Neural cell (in vitro differentiated cells): ENCODE results near the gene KMT2D. TPM values are rescaled to one million over a fixed set of nuclear protein-coding genes. Genes with fewer than 3 reads are reported as not detected.

Experiments
- H2AFZ ChIP-seq: fragments of 200-600, 300-800 bp; sonication (generic), shearing (Covaris generic); 2 replicates; pipeline ENCODE4 v1.6.0; 2014; ENCODE audit warnings: low read depth, mild to moderate bottlenecking, antibody characterized with exemption, low read length, moderate library complexity
- H3F3A ChIP-seq: fragments of 200-600 bp; shearing (Covaris generic); 2 replicates; pipeline ENCODE4 v1.6.1; 2016; ENCODE audit warnings: mild to moderate bottlenecking, moderate library complexity, mixed read lengths, antibody characterized with exemption, low read length; ENCODE audit not compliant: insufficient read depth, poor library complexity, severe bottlenecking
- H3K27ac ChIP-seq: fragments of 200-600, 300-800 bp; sonication (generic), shearing (Covaris generic); 2 replicates; pipeline ENCODE4 v1.5.1; 2014; ENCODE audit warnings: mild to moderate bottlenecking, low read length, moderate library complexity
- H3K27me3 ChIP-seq: fragments of 300-800, 200-600 bp; sonication (generic), shearing (Covaris generic); 2 replicates; pipeline ENCODE4 v1.6.0; 2014; ENCODE audit warnings: mild to moderate bottlenecking, low read depth, low read length, moderate library complexity; ENCODE audit not compliant: insufficient read depth
- H3K36me3 ChIP-seq: fragments of 300-800, 200-600 bp; sonication (generic), shearing (Covaris generic); 2 replicates; pipeline ENCODE4 v1.5.1; 2014; ENCODE audit warnings: mild to moderate bottlenecking, antibody characterized with exemption, low read length, moderate library complexity; ENCODE audit not compliant: insufficient read depth
- H3K4me2 ChIP-seq: fragments of 300-800, 200-600 bp; sonication (generic), shearing (Covaris generic); 2 replicates; pipeline ENCODE4 v1.6.0; 2014; ENCODE audit warnings: mild to moderate bottlenecking, low read length
- H3K4me3 ChIP-seq: fragments of 300-800, 200-600 bp; sonication (generic), shearing (Covaris generic); 2 replicates; pipeline ENCODE4 v1.5.1; 2014; ENCODE audit warnings: mild to moderate bottlenecking, low read length, moderate library complexity
- H3K79me2 ChIP-seq: fragments of 200-600 bp; shearing (Covaris generic); replicated peaks from 2 replicates; pipeline ENCODE4 v1.6.0; 2014; ENCODE audit warnings: mild to moderate bottlenecking, low read length, moderate library complexity; ENCODE audit not compliant: insufficient read depth
- H3K9ac ChIP-seq: fragments of 300-800, 200-600 bp; sonication (generic), shearing (Covaris generic); 2 replicates; pipeline ENCODE4 v1.6.1; 2016; ENCODE audit warnings: mild to moderate bottlenecking, low read length, mixed read lengths
- H3K9me2 ChIP-seq: fragments of 200-600 bp; shearing (Covaris generic); 2 replicates; pipeline ENCODE4 v1.6.1; 2016; ENCODE audit warnings: mild to moderate bottlenecking, low read length, mixed read lengths; ENCODE audit not compliant: insufficient read depth
- H3K9me3 ChIP-seq: fragments of 200-600, 300-800 bp; sonication (generic), shearing (Covaris generic); 2 replicates; pipeline ENCODE4 v1.6.1; 2016; ENCODE audit warnings: mild to moderate bottlenecking, mixed run types, low read length, moderate library complexity, mixed read lengths
- H4K20me1 ChIP-seq: fragments of 200-600 bp; shearing (Covaris generic); 2 replicates; pipeline ENCODE4 v1.6.1; 2016; ENCODE audit warnings: mild to moderate bottlenecking, mixed run types; ENCODE audit not compliant: insufficient read depth
- EP300 ChIP-seq: fragments of 450-650 bp; conservative IDR thresholded peaks from 2 replicates; pipeline ENCODE4 v1.6.1; 2014; ENCODE audit warnings: antibody characterized with exemption, mild to moderate bottlenecking, moderate library complexity; ENCODE audit not compliant: poor library complexity, severe bottlenecking
- EZH2 ChIP-seq: fragments of 200-600, 300-800 bp; shearing (Covaris generic), sonication (generic); IDR thresholded peaks from 2 replicates; pipeline ENCODE4 v1.6.1; 2014; ENCODE audit warnings: antibody characterized with exemption, low read length, borderline replicate concordance, mild to moderate bottlenecking; ENCODE audit not compliant: insufficient read depth, poor library complexity, severe bottlenecking
- MXI1 ChIP-seq: fragments of 450-650 bp; conservative IDR thresholded peaks from 2 replicates; pipeline ENCODE4 v1.6.1; 2014; ENCODE audit warnings: antibody characterized with exemption, mild to moderate bottlenecking; ENCODE audit not compliant: poor library complexity, severe bottlenecking
- POLR2AphosphoS5 ChIP-seq: IDR thresholded peaks from 2 replicates; pipeline ENCODE4 v1.6.1; 2012
- RAD21 ChIP-seq: fragments of 450-650 bp; conservative IDR thresholded peaks from 2 replicates; pipeline ENCODE4 v1.6.1; 2014; ENCODE audit warnings: antibody characterized with exemption, mild to moderate bottlenecking, moderate library complexity
- SMC3 ChIP-seq: fragments of 450-650 bp; conservative IDR thresholded peaks from 2 replicates; pipeline ENCODE4 v1.6.1; 2014; ENCODE audit warnings: antibody characterized with exemption, mild to moderate bottlenecking, moderate library complexity; ENCODE audit not compliant: poor library complexity
- TAF1 ChIP-seq: IDR thresholded peaks from 2 replicates; pipeline ENCODE4 v1.6.1; 2012; ENCODE audit warnings: low read depth
- polyA plus RNA-seq: library from polyadenylated mRNA; depleted of rRNA; stranded (reverse); fragments of >200 nt; gene quantifications from 2 replicates; pipeline ENCODE4 v1.2.3, GENCODE V29; 2014
- TF ChIP-seq, protein P1 (sequence below): IDR thresholded peaks from 2 replicates; pipeline ENCODE4 v1.6.1; 2012; ENCODE audit warnings: borderline replicate concordance
- TF ChIP-seq, protein P2 (sequence below): fragments of 450-650 bp; IDR thresholded peaks from 2 replicates; pipeline ENCODE4 v1.5.1; 2014; ENCODE audit warnings: antibody characterized with exemption, mild to moderate bottlenecking, moderate library complexity; ENCODE audit not compliant: poor library complexity, severe bottlenecking

KMT2D gene
- polyA plus RNA-seq, 1 donor from 2014 or later, result 15.8 TPM

DNA sequence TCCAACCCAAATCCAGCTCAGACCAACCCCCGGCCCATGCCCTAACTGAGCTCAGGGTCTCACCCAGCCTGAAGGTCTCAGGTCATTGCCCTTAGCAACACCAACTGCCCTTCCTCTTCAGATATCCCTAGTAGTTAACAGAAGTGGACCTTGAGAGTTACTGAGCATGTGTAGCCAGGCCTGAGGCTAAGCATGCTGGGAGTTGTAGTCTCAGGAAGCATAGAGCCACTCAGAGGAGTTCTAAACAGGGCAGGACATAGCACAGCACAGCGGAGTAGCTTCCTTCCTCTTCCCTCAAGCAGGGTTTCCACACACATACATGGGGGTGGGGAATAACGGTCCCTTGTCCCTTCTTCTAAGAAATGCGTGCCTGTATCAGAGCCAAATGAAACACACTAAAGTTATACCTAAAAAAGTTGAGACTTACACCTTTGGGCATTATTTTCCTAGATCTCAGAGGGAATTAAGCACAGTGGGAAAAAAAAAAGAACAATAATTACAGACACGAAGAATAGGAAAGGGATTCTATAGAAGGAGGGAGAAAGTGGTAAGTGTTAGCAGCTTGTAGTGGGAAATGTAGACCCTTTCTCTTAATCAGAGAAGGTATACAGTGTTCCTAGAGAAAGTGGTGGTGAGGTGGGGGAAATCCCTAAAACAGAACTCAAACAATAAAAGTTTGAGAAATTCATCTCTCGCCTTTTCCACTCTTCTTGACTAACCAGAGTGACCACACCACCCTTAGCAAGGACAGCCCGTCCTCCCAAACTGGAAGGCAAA lies 4.4 kb downstream of the KMT2D start (continued):
- TF ChIP-seq, protein P1, sequence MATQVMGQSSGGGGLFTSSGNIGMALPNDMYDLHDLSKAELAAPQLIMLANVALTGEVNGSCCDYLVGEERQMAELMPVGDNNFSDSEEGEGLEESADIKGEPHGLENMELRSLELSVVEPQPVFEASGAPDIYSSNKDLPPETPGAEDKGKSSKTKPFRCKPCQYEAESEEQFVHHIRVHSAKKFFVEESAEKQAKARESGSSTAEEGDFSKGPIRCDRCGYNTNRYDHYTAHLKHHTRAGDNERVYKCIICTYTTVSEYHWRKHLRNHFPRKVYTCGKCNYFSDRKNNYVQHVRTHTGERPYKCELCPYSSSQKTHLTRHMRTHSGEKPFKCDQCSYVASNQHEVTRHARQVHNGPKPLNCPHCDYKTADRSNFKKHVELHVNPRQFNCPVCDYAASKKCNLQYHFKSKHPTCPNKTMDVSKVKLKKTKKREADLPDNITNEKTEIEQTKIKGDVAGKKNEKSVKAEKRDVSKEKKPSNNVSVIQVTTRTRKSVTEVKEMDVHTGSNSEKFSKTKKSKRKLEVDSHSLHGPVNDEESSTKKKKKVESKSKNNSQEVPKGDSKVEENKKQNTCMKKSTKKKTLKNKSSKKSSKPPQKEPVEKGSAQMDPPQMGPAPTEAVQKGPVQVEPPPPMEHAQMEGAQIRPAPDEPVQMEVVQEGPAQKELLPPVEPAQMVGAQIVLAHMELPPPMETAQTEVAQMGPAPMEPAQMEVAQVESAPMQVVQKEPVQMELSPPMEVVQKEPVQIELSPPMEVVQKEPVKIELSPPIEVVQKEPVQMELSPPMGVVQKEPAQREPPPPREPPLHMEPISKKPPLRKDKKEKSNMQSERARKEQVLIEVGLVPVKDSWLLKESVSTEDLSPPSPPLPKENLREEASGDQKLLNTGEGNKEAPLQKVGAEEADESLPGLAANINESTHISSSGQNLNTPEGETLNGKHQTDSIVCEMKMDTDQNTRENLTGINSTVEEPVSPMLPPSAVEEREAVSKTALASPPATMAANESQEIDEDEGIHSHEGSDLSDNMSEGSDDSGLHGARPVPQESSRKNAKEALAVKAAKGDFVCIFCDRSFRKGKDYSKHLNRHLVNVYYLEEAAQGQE, result no peak
- TF ChIP-seq POLR2AphosphoS5, result no peak

DNA sequence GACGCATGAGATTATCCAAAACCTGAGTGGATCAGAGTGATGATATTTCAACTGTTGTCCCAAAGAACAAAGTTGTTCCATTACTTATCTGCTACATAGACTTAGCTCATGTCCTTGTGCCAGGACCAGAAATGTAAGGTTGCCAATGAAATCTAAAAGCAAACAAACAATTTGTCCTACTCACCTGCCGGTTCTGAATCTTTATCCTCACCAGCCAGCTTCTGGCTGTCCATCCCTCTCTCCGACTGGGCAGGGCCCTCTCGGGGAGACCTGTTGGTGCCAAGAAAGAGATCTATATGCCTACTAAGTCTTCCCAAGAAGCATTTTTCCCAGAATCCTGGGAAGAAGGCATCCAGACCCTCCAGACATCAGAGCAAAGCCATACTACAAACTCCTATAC lies 5.5 kb downstream of the KMT2D start:
- Histone ChIP-seq H2AFZ (no peak overlapping the region), H3F3A (no peaks in the 10 kb centered on the region), H3K9ac (no peak overlapping the region), H3K9me2 (no peaks in the 10 kb centered on the region), H3K9me3 (no peaks in the 10 kb centered on the region), H3K27ac (no peak overlapping the region), H3K79me2 (peaks cover 58% of the 10 kb centered on the region), H4K20me1 (peaks cover 28% of the 10 kb centered on the region), H3K4me3 (peak overlapping the region; percentile 97), H3K36me3 (no peaks in the 10 kb centered on the region), H3K27me3 (no peaks in the 10 kb centered on the region), H3K4me2 (no peak overlapping the region)
- TF ChIP-seq TAF1, result no peak
- no peak for TF ChIP-seq SMC3
- TF ChIP-seq EP300, result no peak
- no peak for TF ChIP-seq RAD21
- TF ChIP-seq, protein P1, result no peak
- no peak for TF ChIP-seq EZH2
- TF ChIP-seq MXI1, result no peak
- TF ChIP-seq, protein P2, sequence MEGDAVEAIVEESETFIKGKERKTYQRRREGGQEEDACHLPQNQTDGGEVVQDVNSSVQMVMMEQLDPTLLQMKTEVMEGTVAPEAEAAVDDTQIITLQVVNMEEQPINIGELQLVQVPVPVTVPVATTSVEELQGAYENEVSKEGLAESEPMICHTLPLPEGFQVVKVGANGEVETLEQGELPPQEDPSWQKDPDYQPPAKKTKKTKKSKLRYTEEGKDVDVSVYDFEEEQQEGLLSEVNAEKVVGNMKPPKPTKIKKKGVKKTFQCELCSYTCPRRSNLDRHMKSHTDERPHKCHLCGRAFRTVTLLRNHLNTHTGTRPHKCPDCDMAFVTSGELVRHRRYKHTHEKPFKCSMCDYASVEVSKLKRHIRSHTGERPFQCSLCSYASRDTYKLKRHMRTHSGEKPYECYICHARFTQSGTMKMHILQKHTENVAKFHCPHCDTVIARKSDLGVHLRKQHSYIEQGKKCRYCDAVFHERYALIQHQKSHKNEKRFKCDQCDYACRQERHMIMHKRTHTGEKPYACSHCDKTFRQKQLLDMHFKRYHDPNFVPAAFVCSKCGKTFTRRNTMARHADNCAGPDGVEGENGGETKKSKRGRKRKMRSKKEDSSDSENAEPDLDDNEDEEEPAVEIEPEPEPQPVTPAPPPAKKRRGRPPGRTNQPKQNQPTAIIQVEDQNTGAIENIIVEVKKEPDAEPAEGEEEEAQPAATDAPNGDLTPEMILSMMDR, result no peak
- TF ChIP-seq POLR2AphosphoS5, result no peak
